GM18870 (cell line): Measurements from ENCODE around the gene CNOT6.
"Not testable (repeated sequence)": the region's sequence is repeated elsewhere in the genome, so short reads cannot be mapped to it uniquely, and the experiment has no call there.

ENCODE experiments used
- ATAC-seq: cut with Tn5 transposase; IDR thresholded peaks from one replicate; pipeline ENCODE4 v1.9.1; 2021; ENCODE audit warnings: moderate library complexity; ENCODE audit not compliant: unreplicated experiment

The CNOT6 gene

DNA sequence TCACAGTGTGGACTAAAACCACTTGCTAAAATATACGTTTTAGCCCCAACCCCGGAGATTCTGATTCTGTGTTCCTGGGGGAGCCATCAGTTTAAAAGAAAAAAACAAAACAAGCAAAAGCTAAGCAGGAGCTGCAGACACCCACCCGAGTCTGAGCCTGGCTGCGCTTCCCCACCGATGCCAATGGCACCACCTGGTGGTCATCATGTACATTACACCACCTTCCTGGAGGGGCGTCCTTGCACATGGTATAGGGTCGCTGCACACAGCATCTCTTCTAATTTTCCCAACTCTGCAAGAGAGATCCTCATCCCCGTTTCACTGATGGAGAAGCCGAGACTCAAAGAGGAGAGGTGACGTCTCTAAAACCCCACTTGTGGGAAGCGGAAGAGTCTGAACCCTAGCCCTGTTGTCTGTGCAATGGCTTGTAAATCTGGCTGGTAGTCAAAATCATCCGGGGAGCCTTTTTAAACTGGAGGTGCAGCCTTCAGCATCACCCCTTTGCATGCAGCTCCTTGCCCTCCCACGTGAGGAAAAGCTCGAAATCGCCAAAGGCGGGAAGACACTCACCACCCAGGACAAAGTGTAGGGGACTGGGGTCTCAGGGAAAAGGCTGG, 23.1 kb upstream of the CNOT6 start:
- no peak for ATAC-seq

DNA sequence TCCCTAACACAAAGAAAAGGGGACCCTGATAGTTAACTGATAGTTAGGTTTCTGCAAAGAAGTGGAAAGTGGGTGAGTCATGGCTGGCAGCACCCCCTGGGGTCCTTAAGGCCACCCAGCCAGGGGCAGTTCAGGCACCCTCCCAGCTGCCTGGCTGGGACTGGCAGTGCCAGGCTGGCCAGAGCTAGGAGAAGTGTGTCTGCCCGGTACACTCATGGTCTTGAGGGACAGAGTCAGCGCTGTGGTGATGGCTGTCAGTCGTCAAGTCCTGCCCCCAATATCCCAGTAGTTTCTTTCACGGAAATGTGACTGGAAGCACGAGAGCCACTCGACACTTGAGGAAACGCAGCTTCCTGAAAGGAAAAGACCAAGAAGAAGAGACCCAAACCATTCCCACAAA, 22.3 kb upstream of the CNOT6 start:
- ATAC-seq, result no peak

DNA sequence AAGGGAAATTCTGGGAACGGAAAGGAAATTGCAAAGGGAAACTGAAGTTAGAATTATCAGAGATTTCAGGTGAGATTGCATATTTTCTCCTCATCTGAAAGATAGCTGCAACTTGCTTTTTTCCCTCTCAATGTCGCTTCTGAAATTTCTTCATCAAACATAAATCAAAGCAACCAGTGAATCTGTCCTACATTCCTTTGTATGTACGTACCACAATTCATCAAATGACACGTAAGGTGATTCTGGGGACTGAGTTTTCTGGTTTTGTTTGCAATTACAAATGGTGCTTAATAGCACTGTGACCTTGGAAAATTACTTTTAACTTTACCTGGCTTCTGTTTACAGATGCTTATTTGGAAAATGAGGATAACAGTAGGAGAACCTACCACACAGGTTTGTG, 21.9 kb upstream of the CNOT6 start:
- ATAC-seq, result no peak

DNA sequence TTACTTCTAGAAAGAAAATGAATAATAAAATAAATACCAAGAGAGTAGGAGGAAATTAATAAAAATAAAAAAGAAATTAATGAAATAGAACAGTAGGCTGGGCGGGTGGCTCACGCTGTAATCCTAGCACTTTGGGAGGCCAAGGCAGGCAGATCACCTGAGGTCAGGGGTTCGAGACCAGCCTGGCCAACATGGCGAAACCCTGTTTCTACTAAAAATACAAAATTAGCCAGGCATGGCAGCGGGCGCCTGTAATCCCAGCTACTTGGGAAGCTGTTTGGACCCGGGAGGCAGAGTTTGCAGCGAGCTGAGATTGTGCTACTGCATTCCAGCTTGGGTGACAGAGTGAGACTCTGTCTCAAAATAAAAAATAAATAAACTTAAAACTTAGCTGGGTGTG, 20.8 kb upstream of the CNOT6 start:
- not testable (repeated sequence) for ATAC-seq

DNA sequence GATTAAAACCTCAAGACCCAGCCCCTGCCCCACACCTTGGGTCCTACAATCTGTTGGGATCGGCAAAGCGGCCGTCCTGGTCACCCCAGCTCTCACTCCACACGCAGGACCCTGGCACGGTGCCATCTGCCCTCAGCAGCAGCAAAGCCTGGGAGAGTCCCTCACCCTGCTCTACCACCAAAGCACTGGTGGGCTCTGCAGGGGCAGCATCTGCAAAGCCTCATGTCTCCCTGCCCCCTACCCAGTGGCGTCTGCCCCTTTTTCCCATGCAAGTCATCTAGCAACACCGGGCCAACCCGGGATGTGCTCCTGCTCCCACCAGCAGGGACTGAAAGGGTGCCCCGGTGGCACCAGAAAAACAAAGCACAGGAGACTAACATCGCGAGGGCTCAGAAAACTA, 19.6 kb upstream of the CNOT6 start:
- ATAC-seq, result no peak

DNA sequence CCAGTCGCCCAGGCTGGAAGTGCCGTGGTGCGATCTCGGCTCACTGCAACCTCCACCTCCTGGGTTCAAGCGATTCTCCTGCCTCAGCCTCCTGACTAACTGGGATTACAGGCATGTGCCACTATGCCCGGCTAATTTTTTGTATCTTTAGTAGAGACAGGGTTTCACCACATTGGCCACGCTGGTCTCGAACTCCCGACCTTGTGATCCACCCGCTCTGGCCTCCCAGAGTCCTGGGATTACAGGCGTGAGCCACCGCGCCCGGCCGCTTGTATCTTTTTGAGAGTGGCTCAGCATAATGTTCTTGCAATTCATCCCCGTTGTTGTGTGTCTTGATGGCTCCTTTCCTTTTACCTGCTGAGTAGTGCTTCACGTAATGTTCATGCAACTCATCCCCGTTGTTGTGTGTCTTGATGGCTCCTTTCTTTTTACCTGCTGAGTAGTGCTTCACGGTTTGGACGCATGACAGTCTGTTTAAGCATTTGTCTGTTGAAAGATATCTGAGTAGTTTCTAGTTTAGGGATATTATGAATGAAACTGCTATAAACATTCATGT, 18.1 kb upstream of the CNOT6 start:
- not testable (repeated sequence) for ATAC-seq

- no peak for ATAC-seq
These were observed 9.4 kb upstream of the CNOT6 start for GRCh38 chr5:180484813-180485212.

- ATAC-seq, result no peak
These were observed 7.5 kb upstream of the CNOT6 start for GRCh38 chr5:180486636-180487149.

GRCh38 chr5:180487556-180487955, 6.6 kb upstream of the CNOT6 start:
- ATAC-seq, result no peak

DNA sequence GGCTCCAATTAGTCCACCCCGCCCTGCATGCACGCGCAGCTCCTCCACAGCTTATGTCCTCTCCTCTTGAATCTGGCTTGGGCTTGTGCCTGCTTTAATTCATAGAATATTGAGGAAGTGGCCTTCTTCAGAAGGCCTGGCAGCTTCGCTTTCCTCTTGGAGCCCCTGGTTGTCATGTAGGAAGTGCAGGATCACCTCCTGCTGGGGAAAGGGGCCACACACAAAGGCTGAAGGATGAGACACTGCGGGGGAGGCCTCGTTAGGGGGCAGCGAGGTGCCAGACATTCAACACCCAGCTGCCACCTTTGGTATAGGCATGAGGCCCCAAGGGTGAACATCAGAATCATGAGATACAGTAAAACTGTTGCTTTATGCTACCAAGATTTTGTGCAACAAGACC, 2.7 kb upstream of the CNOT6 start:
- no peak for ATAC-seq

GRCh38 chr5:180492226-180492903, 1.8 kb upstream of the CNOT6 start:
- ATAC-seq, result no peak

DNA sequence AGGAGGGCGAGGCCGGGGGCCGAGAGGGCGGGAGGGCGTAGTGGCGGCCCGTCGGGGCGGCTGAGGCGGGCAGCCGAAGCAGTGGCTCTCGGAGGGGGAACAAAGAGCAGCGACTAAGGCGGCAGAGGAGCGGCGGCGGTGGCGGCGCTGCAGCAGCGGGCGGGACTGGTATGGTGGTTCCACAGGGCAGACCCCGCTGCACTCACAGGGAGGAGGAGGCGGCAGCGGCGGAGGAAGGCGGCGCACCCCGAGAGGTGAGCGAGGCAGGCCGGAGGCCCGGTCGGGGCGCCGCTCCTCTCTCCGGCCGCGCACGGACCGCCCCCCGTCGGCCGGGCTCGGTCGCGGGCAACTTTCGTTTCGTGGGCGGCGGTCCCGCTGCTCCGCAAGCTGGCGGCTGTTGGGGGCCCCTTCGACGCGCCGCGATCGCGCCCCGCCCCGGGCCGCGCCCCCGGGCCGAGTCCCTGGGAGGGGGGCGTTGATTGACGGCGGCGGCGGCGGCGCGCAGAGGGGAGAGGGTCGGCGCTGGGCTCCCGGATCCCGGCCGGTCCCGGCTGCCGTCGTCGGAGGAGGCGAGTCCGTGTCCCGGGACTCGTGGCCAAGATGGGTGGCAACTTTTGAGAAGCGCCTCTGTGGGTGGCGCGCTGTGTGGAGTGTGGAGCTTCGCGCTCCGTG, 467 bp downstream of the CNOT6 start:
- ATAC-seq, result peak; percentile 16

DNA sequence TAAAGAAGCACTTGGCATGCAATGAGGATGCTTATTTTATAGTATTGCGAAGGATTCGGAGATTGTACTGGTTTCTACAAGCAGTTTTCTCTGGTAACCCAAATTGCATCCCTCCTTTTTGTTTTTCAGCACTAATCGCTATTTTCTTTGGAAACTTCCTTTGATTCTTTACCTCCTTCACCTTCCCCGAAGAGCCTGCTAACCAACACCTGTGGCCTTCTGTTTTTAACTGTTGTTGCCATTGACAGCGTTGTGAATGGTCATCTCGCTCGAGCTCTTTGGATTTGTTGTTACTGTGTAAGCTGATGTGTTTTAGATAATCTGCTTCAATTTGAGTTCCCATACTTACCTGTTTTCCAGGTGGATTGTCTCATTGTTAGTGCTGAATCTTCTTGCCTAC, 1.1 kb downstream of the CNOT6 start:
- ATAC-seq, result no peak

DNA sequence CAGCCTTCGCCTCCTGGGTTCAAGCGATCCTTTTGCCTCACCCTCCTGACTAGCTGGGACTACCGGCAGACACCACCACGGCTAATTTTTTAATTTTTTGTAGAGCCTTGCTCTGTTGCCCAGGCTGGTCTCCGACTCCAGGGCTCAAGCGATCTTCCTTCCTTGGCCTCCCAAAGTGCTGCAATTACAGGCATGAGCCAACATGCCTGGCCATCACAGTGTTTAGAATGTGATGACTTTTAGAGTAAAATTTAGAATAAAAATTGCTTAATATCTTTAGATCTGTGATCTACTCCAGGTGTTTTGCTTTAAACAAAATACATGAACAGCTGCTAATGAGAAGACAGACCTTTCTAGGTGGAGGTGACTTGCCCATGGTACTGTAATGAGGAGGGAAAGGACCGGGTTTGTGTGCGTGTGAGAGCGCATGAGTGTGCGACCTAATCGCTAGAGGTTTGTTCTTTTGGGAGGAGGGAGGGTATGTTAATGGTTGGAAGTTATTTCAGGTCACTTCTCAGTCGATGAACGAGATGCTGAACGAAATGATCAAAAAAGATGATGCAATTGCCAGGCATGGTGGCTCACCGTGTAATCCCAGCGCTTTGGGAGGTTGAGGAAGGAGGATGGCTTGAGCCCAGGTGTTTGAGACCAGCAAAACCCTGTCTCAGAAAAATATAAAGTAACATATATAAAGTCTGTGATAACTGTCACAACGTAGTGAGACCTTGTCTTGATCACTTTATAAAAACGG, 2.0 kb downstream of the CNOT6 start:
- ATAC-seq, result no peak

- not testable (repeated sequence) for ATAC-seq
These were observed 2.6 kb downstream of the CNOT6 start for GRCh38 chr5:180496806-180497205.

- not testable (repeated sequence) for ATAC-seq
These were observed 3.7 kb downstream of the CNOT6 start for GRCh38 chr5:180497865-180498264.

GRCh38 chr5:180498378-180498777, 4.2 kb downstream of the CNOT6 start:
- ATAC-seq, result no peak

DNA sequence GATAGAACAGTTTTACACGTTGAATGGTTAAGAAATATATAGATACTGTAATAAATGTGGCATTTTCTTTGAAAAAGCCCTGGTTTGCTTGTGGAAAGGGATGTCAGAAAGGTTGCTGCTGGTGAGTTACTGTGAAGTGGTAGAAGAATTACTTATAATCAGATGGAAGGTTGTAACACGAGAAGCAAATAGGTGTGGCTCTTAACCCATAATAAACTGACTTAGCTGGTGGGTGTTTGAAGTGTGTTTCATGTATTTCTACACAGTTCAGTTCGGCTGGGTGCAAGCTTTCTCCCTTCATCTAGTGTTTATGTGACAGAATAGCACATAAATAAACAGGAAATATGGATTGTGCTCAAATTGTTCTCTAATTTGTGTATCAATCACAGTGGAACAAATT, 5.5 kb downstream of the CNOT6 start:
- no peak for ATAC-seq

GRCh38 chr5:180500300-180500699, 6.1 kb downstream of the CNOT6 start:
- not testable (repeated sequence) for ATAC-seq

GRCh38 chr5:180507661-180508060, 13.5 kb downstream of the CNOT6 start:
- ATAC-seq, result no peak

GRCh38 chr5:180515294-180515693, 21.1 kb downstream of the CNOT6 start:
- ATAC-seq, result no peak
